Urothelium cell line (cell line): ENCODE data around the gene NDUFA7.
"Not testable (repeated sequence)": the region's sequence is repeated elsewhere in the genome, so short reads cannot be mapped to it uniquely, and the experiment has no call there.

ENCODE experiments used
- DNase-seq: peaks from one replicate; pipeline ENCODE4 v3.0.0; 2011; ENCODE audit warnings: low spot score, mixed read lengths
- FAIRE-seq: peaks from 2 replicates; lab custom pipeline; 2011; peaks lifted over from hg19 to GRCh38; lab: Jason Lieb, UNC

NDUFA7 gene

GRCh38 chr19:8342684-8343482 is 21.7 kb upstream of the NDUFA7 start, which contains the start of gene KANK3:
TSS of gene KANK3 (minus strand) at chr19:8343262. CDS start at chr19:8337828, 5,434 bp downstream.
- DNase-seq (peak; percentile 96), FAIRE-seq (no peak)

GRCh38 chr19:8342316-8342683 is 21.1 kb upstream of the NDUFA7 start:
- FAIRE-seq: no peak
- no peak for DNase-seq

GRCh38 chr19:8341504-8341903 is 20.3 kb upstream of the NDUFA7 start:
- FAIRE-seq: not testable (repeated sequence)

GRCh38 chr19:8340341-8341096 is 19.3 kb upstream of the NDUFA7 start:
- no peak for DNase-seq
- FAIRE-seq: no peak

More at GRCh38 chr19:8341504-8341903, 20.3 kb upstream of the NDUFA7 start:
- not testable (repeated sequence) for DNase-seq

- FAIRE-seq (no peak), DNase-seq (no peak)
These were observed 17.7 kb upstream of the NDUFA7 start for GRCh38 chr19:8338835-8339234.

- DNase-seq (no peak), FAIRE-seq (no peak)
These were observed 16.6 kb upstream of the NDUFA7 start for GRCh38 chr19:8337728-8338127.

- no peak for FAIRE-seq
- DNase-seq: no peak
These were observed 15.5 kb upstream of the NDUFA7 start for GRCh38 chr19:8336660-8337059.

GRCh38 chr19:8336072-8336569 is 14.9 kb upstream of the NDUFA7 start:
- FAIRE-seq (no peak), DNase-seq (no peak)

- FAIRE-seq (no peak), DNase-seq (no peak)
These were observed 14.3 kb upstream of the NDUFA7 start for GRCh38 chr19:8335343-8336071.

GRCh38 chr19:8334458-8335342 is 13.5 kb upstream of the NDUFA7 start:
- FAIRE-seq (peak; percentile 13), DNase-seq (peak; percentile 86)

GRCh38 chr19:8333767-8334457 is 12.7 kb upstream of the NDUFA7 start:
- no peak for FAIRE-seq
- DNase-seq: no peak

GRCh38 chr19:8332976-8333766 is 12.0 kb upstream of the NDUFA7 start:
- DNase-seq (no peak), FAIRE-seq (no peak)

GRCh38 chr19:8331263-8331845 is 10.2 kb upstream of the NDUFA7 start:
- DNase-seq (no peak), FAIRE-seq (no peak)

GRCh38 chr19:8329996-8330395 is 8.8 kb upstream of the NDUFA7 start:
- FAIRE-seq: no peak
- DNase-seq: no peak

- DNase-seq (no peak), FAIRE-seq (no peak)
These were observed 4.3 kb upstream of the NDUFA7 start for GRCh38 chr19:8325454-8325853.

- no peak for DNase-seq
- FAIRE-seq: no peak
These were observed 3.2 kb upstream of the NDUFA7 start for GRCh38 chr19:8324186-8325050.

GRCh38 chr19:8323781-8324185 is 2.6 kb upstream of the NDUFA7 start:
- no peak for DNase-seq
- no peak for FAIRE-seq

GRCh38 chr19:8322638-8322997 is 1.4 kb upstream of the NDUFA7 start:
- DNase-seq (no peak), FAIRE-seq (no peak)
